GM12891 (cell line): ENCODE results near the gene NAALADL2.

Experiments
- PAX5 ChIP-seq: IDR thresholded peaks from 2 replicates; pipeline ENCODE4 v1.6.1; 2011; ENCODE audit warnings: low read length, moderate library complexity, mild to moderate bottlenecking; ENCODE audit not compliant: insufficient read depth, severe bottlenecking
- POLR2A ChIP-seq: IDR thresholded peaks from 2 replicates; pipeline ENCODE4 v1.6.1; 2011; ENCODE audit warnings: low read depth, low read length, control low read depth
- POLR2AphosphoS5 ChIP-seq: IDR thresholded peaks from 2 replicates; pipeline ENCODE4 v1.6.1; 2011; ENCODE audit warnings: low read depth, low read length, control low read depth
- POU2F2 ChIP-seq: IDR thresholded peaks from 2 replicates; pipeline ENCODE4 v1.6.1; 2011; ENCODE audit warnings: low read depth, mild to moderate bottlenecking, control low read depth, low read length, moderate library complexity
- SPI1 ChIP-seq: IDR thresholded peaks from 2 replicates; pipeline ENCODE4 v1.6.1; 2011; ENCODE audit warnings: low read depth, low read length, control low read depth
- TAF1 ChIP-seq: IDR thresholded peaks from 2 replicates; pipeline ENCODE4 v1.6.1; 2011; ENCODE audit warnings: low read depth, low read length, control low read depth

DNA sequence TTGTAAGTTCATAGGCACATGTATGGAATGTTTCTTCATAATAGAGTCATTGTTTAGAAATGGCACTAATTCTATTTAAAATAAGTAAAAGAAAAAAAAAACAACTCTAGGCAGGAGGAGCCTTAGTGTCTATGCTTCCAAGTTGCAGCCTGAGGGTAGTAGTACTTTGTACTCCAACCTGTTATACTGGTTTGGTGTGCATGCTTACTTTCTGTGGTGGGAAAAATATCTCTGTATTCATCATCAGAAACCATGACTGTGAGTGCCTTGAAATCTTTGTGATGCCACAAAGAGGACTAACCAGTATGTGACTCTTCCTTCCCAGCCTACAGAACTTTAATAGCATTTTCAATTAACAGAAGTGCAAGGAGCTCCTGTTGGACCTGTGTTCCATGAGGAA is 4.4 kb downstream of the NAALADL2 start:
- TF ChIP-seq POLR2A (no peak), POLR2AphosphoS5 (no peak), SPI1 (no peak), TAF1 (no peak), POU2F2 (no peak), PAX5 (no peak)
